Measurements from ENCODE around the gene TTLL6.

TTLL6 gene

GRCh38 chr17:48759288-48759687 lies 57.7 kb downstream of the TTLL6 start:
- Histone ChIP-seq H3K27me3 (ENCODE audit: control insufficient read depth, insufficient read depth, low read length) (no peaks in the 10 kb centered on the region), H3K9ac (no peak overlapping the region), H3K4me2 (ENCODE audit: low read length) (no peak overlapping the region)

GRCh38 chr17:48757524-48757961 lies 59.5 kb downstream of the TTLL6 start:
- no peaks in the 10 kb centered on the region for H3K79me2 ChIP-seq
- H2AFZ ChIP-seq, result no peak overlapping the region
- no peak overlapping the region for H3K4me3 ChIP-seq (ENCODE audit: low read depth, low read length)
- H3K9ac ChIP-seq, result no peak overlapping the region
- H3K36me3 ChIP-seq (ENCODE audit: control insufficient read depth, insufficient read depth, low read length), result no peaks in the 10 kb centered on the region
- no peak for TF ChIP-seq CTCF (IDR thresholded peaks at IDR 0.05)
- H3K9me3 ChIP-seq (ENCODE audit: control insufficient read depth, low read length), result no peaks in the 10 kb centered on the region
- H3K27me3 ChIP-seq (ENCODE audit: control insufficient read depth, insufficient read depth, low read length), result peaks cover 4% of the 10 kb centered on the region
- no peak overlapping the region for H3K27ac ChIP-seq
- no peaks in the 10 kb centered on the region for H3K4me1 ChIP-seq
- no peak overlapping the region for H3K4me2 ChIP-seq (ENCODE audit: low read length)

More at GRCh38 chr17:48759288-48759687, 57.7 kb downstream of the TTLL6 start:
- TF ChIP-seq CTCF (IDR thresholded peaks at IDR 0.05), result no peak
- no peaks in the 10 kb centered on the region for H3K36me3 ChIP-seq (ENCODE audit: control insufficient read depth, insufficient read depth, low read length)
- H3K4me3 ChIP-seq (ENCODE audit: low read depth, low read length), result no peak overlapping the region
- no peak overlapping the region for H2AFZ ChIP-seq
- no peaks in the 10 kb centered on the region for H3K79me2 ChIP-seq
- H3K27ac ChIP-seq, result no peak overlapping the region
- H3K4me1 ChIP-seq, result no peaks in the 10 kb centered on the region
- H3K9me3 ChIP-seq (ENCODE audit: control insufficient read depth, low read length), result no peaks in the 10 kb centered on the region

- H3K79me2 ChIP-seq, result no peaks in the 10 kb centered on the region
- H3K4me1 ChIP-seq, result no peaks in the 10 kb centered on the region
- H3K27ac ChIP-seq, result no peak overlapping the region
- no peak overlapping the region for H3K4me3 ChIP-seq (ENCODE audit: low read depth, low read length)
- peaks cover 4% of the 10 kb centered on the region for H3K27me3 ChIP-seq (ENCODE audit: control insufficient read depth, insufficient read depth, low read length)
- H3K9me3 ChIP-seq (ENCODE audit: control insufficient read depth, low read length), result no peaks in the 10 kb centered on the region
- H3K9ac ChIP-seq, result no peak overlapping the region
- no peak for TF ChIP-seq CTCF (IDR thresholded peaks at IDR 0.05)
- no peak overlapping the region for H3K4me2 ChIP-seq (ENCODE audit: low read length)
- no peaks in the 10 kb centered on the region for H3K36me3 ChIP-seq (ENCODE audit: control insufficient read depth, insufficient read depth, low read length)
- no peak overlapping the region for H2AFZ ChIP-seq
Measured at GRCh38 chr17:48756830-48757251, 60.2 kb downstream of the TTLL6 start.

GRCh38 chr17:48755356-48755755 lies 61.7 kb downstream of the TTLL6 start:
- no peaks in the 10 kb centered on the region for H3K36me3 ChIP-seq (ENCODE audit: control insufficient read depth, insufficient read depth, low read length)
- H3K79me2 ChIP-seq, result no peaks in the 10 kb centered on the region
- no peaks in the 10 kb centered on the region for H3K4me1 ChIP-seq
- H3K9me3 ChIP-seq (ENCODE audit: control insufficient read depth, low read length), result no peaks in the 10 kb centered on the region
- no peak overlapping the region for H3K9ac ChIP-seq
- no peak overlapping the region for H3K4me3 ChIP-seq (ENCODE audit: low read depth, low read length)
- no peak for TF ChIP-seq CTCF (IDR thresholded peaks at IDR 0.05)
- H3K4me2 ChIP-seq (ENCODE audit: low read length), result no peak overlapping the region
- H3K27ac ChIP-seq, result no peak overlapping the region
- H2AFZ ChIP-seq, result no peak overlapping the region
- H3K27me3 ChIP-seq (ENCODE audit: control insufficient read depth, insufficient read depth, low read length), result peaks cover 8% of the 10 kb centered on the region

- Histone ChIP-seq H3K27me3 (ENCODE audit: control insufficient read depth, insufficient read depth, low read length) (peaks cover 15% of the 10 kb centered on the region), H3K9me3 (ENCODE audit: control insufficient read depth, low read length) (no peaks in the 10 kb centered on the region), H3K27ac (no peak overlapping the region), H3K79me2 (no peaks in the 10 kb centered on the region), H3K4me1 (no peaks in the 10 kb centered on the region), H3K4me3 (ENCODE audit: low read depth, low read length) (no peak overlapping the region), H3K9ac (no peak overlapping the region), H3K4me2 (ENCODE audit: low read length) (no peak overlapping the region), H3K36me3 (ENCODE audit: control insufficient read depth, insufficient read depth, low read length) (no peaks in the 10 kb centered on the region), H2AFZ (no peak overlapping the region)
- TF ChIP-seq CTCF (IDR thresholded peaks at IDR 0.05), result no peak
Measured at GRCh38 chr17:48754500-48755261, 62.3 kb downstream of the TTLL6 start.
